Left colon (tissue), 2 donors: ENCODE measurements around the gene FAM3B. TPM values are rescaled to one million over a fixed set of nuclear protein-coding genes. Genes with fewer than 3 reads are reported as not detected.

Source experiments
- ATAC-seq: fragments of 200-7000 bp; cut with Tn5 transposase; one replicate; pipeline ENCODE4 v1.9.1; 2020; ENCODE audit warnings: mild to moderate bottlenecking, moderate library complexity
- DNase-seq, 2 donors: peaks; one replicate each; pipeline ENCODE4 v3.0.0-alpha.2; 2020
- intact Hi-C, 2 donors: fragments of 100-400 bp; cut with DNase I in 1 of 2; cut with micrococcal nuclease in 1 of 2; formaldehyde crosslinking; loops; one replicate each; pipeline versions ENCODE4 v1.11.2 to v1.14.0; 2022; cut with DNase I, micrococcal nuclease
- total RNA-seq, 2 donors: library from RNA; stranded (reverse); fragmentation: NEBNext Ultra II Directional; extraction: Animal tissue kit (Norgen Biotek cat#: 25700); gene quantifications; one replicate each; pipeline ENCODE4 v1.2.1, GENCODE V29; 2021
- donor health status: DM: no; HTN: no; CAD: no.
- donor health status: DM: yes; HTN: yes; CAD: no.

The FAM3B gene
- total RNA-seq, 2 donors from 2014 or later, result 0.98 to 1.2 TPM

GRCh38 chr21:41375875-41376274 is 59.3 kb downstream of the FAM3B start:
- DNase-seq, result no peak
- ATAC-seq, result no peak
- intact Hi-C loops, result no loop called here

GRCh38 chr21:41377715-41378114 is 61.1 kb downstream of the FAM3B start:
- ATAC-seq, result no peak
- DNase-seq, result no peak
- intact Hi-C loops, result no loop called here

GRCh38 chr21:41378849-41379248 is 62.2 kb downstream of the FAM3B start:
- ATAC-seq, result peak; percentile 42
- no peak for DNase-seq
- intact Hi-C loops, result no loop called here

GRCh38 chr21:41379901-41380300 is 63.3 kb downstream of the FAM3B start:
- DNase-seq, result no peak
- intact Hi-C loops, result no loop called here
- no peak for ATAC-seq

- intact Hi-C loops, result no loop called here
- DNase-seq (no peak), ATAC-seq (no peak)
Measured at GRCh38 chr21:41381731-41382130, 65.1 kb downstream of the FAM3B start.

- DNase-seq (no peak), ATAC-seq (no peak)
- intact Hi-C loops, result no loop called here
Measured at GRCh38 chr21:41387042-41387819, 70.6 kb downstream of the FAM3B start.

- intact Hi-C loops, result no loop called here
- ATAC-seq (no peak), DNase-seq (no peak)
Measured at GRCh38 chr21:41387824-41388223, 71.2 kb downstream of the FAM3B start.

- intact Hi-C loops, result no loop called here
- DNase-seq (no peak), ATAC-seq (no peak)
Measured at GRCh38 chr21:41388259-41388658, 71.7 kb downstream of the FAM3B start.

- ATAC-seq, result no peak
- intact Hi-C loops, result no loop called here
- DNase-seq, result no peak
Measured at GRCh38 chr21:41390043-41390639, 73.5 kb downstream of the FAM3B start.

GRCh38 chr21:41393876-41394465 is 77.4 kb downstream of the FAM3B start:
- ATAC-seq (no peak), DNase-seq (no peak)
- intact Hi-C loops, result no loop called here

- ATAC-seq, result peak; percentile 92
- peak; percentile 60 to 71 for DNase-seq
- intact Hi-C loops, result no loop called here
Measured at GRCh38 chr21:41396558-41397075, 80.0 kb downstream of the FAM3B start.

- no peak for DNase-seq
- intact Hi-C loops, result no loop called here
- no peak for ATAC-seq
Measured at GRCh38 chr21:41397471-41397891, 80.9 kb downstream of the FAM3B start.

- DNase-seq (no peak), ATAC-seq (no peak)
- intact Hi-C loops, result no loop called here
Measured at GRCh38 chr21:41398251-41398650, 81.7 kb downstream of the FAM3B start.

GRCh38 chr21:41398831-41399230 is 82.2 kb downstream of the FAM3B start:
- DNase-seq (no peak), ATAC-seq (no peak)

GRCh38 chr21:41399246-41399800 is 82.7 kb downstream of the FAM3B start:
- intact Hi-C loops, result no loop called here
- DNase-seq (no peak), ATAC-seq (no peak)

More at GRCh38 chr21:41398831-41399230, 82.2 kb downstream of the FAM3B start:
- intact Hi-C loops, result no loop called here

- DNase-seq, result no peak
- no peak for ATAC-seq
- intact Hi-C loops, result no loop called here
Measured at GRCh38 chr21:41402231-41402630, 85.6 kb downstream of the FAM3B start.

GRCh38 chr21:41402796-41403195 is 86.2 kb downstream of the FAM3B start:
- no peak for ATAC-seq
- intact Hi-C loops, result no loop called here

GRCh38 chr21:41403331-41403730 is 86.7 kb downstream of the FAM3B start:
- no peak for ATAC-seq
- no peak for DNase-seq

More at GRCh38 chr21:41402796-41403195, 86.2 kb downstream of the FAM3B start:
- no peak for DNase-seq

GRCh38 chr21:41403966-41404365 is 87.4 kb downstream of the FAM3B start:
- intact Hi-C loops, result no loop called here
- ATAC-seq (no peak), DNase-seq (no peak)

More at GRCh38 chr21:41403331-41403730, 86.7 kb downstream of the FAM3B start:
- intact Hi-C loops, result no loop called here

- ATAC-seq (no peak), DNase-seq (no peak)
- intact Hi-C loops, result no loop called here
Measured at GRCh38 chr21:41405321-41405720, 88.7 kb downstream of the FAM3B start.
